HG02763 (cell line): ENCODE results near the gene BCL2L11.

Experiments used
- ATAC-seq: cut with Tn5 transposase; IDR thresholded peaks from one replicate; pipeline ENCODE4 v1.9.1; 2021; ENCODE audit warnings: mild to moderate bottlenecking, moderate library complexity; ENCODE audit not compliant: unreplicated experiment

BCL2L11 gene

DNA sequence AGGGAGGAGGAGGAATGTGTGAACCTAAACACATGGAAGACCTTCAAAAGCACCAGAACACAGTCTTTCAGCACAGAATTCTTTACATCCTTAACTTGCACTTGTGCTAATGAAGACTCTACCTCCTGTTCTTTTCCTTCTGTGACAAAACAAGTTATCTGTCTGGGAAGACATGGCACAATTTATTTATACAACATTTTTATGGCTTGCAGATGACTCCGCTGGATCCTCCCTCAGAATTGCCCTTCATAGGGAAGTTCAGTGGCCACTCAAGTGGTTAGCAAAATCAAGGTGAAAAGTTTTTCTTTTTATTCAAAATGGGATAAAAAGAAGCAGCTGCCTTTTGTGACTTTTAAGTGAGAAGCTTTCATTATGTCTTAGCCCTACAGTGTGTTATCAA, 21.4 kb downstream of the BCL2L11 start:
- no peak for ATAC-seq

- no peak for ATAC-seq
Observed at GRCh38 chr2:111143107-111143842, 22.6 kb downstream of the BCL2L11 start.

GRCh38 chr2:111143843-111144198, 23.1 kb downstream of the BCL2L11 start:
- no peak for ATAC-seq

- ATAC-seq: no peak
Observed at GRCh38 chr2:111145103-111145760, 24.5 kb downstream of the BCL2L11 start.

DNA sequence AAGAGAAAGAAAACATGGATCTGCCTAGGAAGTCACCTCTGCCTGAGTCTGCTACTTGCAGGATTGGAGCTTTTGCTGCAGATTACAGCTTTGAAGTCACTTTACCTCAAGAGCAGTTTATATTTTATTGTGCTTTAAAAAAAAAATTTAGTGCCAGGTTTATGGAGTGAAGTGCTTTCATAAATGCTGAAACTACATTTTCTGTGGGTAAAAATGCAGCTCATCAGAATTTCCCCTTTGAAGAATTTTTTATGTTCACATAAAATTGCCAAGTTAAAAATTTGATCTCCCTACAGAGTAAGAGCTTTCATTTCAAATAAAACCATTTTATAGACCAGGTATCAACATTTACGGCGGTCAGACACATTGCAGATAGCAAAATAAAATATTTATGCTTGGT, 25.2 kb downstream of the BCL2L11 start:
- ATAC-seq: no peak

DNA sequence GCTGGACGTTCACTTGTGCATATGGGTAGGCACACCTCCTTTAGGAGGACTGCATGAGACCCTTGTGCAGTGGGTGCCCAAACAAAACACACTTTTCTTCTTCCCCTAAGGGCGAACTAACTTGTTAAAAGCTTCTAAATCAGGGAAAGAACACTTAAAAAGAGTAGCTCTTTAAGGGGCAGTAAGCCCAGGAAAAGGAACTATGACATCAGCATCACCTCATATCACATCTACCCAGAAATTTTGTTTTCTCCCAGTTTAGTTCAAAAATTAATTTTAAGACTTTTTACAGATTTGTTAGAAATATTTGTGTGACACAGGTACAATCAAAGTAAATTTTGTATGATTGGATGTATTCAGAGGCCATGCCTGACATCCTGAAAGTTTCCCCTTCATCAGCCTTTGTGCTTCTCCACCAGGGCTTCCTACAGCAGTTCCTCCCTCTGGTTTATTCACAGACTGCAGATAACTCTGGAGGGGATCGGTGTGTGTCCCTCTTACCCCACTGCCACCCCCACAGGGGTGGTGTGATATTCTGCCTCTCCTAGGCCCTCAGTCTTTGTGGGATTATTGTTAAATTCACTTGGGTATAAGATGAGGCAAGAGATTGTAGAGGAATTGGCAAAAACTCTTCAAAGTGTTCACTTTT, 27.6 kb downstream of the BCL2L11 start:
- no peak for ATAC-seq

DNA sequence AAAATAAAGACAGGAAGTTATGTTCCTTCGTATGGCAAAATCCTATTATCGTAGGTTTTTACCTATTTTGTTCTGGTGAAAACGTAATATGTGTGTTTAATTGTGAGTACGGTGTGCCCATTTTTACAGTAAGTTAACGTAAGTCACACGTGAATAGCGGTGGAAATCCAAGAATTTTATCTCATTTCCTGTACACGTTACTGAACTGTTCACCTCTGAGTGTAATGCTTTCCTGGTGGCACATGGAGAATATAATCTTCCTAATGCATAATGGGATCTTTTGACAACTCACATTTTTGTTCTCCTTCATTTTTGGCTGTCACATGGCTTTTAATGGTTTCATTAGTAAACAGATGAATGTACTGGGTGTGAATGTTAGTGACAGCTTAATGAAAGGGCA, 28.2 kb downstream of the BCL2L11 start:
- ATAC-seq: no peak

GRCh38 chr2:111149882-111150455, 29.3 kb downstream of the BCL2L11 start:
- ATAC-seq: no peak

GRCh38 chr2:111154758-111155157, 34.0 kb downstream of the BCL2L11 start:
- no peak for ATAC-seq

GRCh38 chr2:111155610-111156009, 34.9 kb downstream of the BCL2L11 start:
- ATAC-seq: no peak

GRCh38 chr2:111156529-111156928, 35.8 kb downstream of the BCL2L11 start:
- no peak for ATAC-seq

- peak; percentile 48 for ATAC-seq
Observed at GRCh38 chr2:111157071-111157661, 36.5 kb downstream of the BCL2L11 start.

- ATAC-seq: peak; percentile 64
Observed at GRCh38 chr2:111157798-111158197, 37.1 kb downstream of the BCL2L11 start.

- ATAC-seq: no peak
Observed at GRCh38 chr2:111159641-111160040, 38.9 kb downstream of the BCL2L11 start.

GRCh38 chr2:111160758-111161157, 40.0 kb downstream of the BCL2L11 start:
- no peak for ATAC-seq

DNA sequence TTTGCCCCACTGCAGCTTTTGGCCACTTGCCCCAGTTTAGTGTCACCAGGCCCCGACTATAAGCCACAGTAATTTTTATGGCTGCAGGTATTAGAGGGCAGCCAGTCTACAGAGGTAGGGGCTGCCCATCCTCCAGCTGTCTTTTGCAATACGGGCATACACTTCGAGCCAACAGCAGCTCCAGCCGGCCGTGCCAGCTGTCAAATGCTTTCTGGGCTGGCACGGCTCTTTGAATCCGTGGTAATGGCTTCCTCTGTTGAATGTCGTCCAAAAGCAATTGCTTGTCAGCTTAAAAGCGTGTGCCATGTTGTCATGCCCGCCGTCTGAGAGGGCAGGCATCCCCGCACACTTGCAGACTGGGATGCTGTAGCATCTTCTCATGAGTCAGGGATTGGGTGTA, 41.3 kb downstream of the BCL2L11 start:
- ATAC-seq: no peak

GRCh38 chr2:111162718-111163331, 42.1 kb downstream of the BCL2L11 start:
- no peak for ATAC-seq

- no peak for ATAC-seq
Observed at GRCh38 chr2:111164078-111164477, 43.4 kb downstream of the BCL2L11 start.

- ATAC-seq: no peak
Observed at GRCh38 chr2:111165084-111165483, 44.4 kb downstream of the BCL2L11 start.

- ATAC-seq: no peak
Observed at GRCh38 chr2:111166115-111166514, 45.4 kb downstream of the BCL2L11 start.
